Measurements from ENCODE around the gene PELI2. TPM values are rescaled to one million over a fixed set of nuclear protein-coding genes. Genes with fewer than 3 reads are reported as not detected.
A peak's percentile ranks its signal among the peaks of the same experiment; 100 is the strongest.

PELI2 gene
- total RNA-seq, 3 donors from 2014 or later (not counting 1 experiment from before 2014, with no cell fraction given): 16.4 to 25.0 (median 24.9) TPM

DNA sequence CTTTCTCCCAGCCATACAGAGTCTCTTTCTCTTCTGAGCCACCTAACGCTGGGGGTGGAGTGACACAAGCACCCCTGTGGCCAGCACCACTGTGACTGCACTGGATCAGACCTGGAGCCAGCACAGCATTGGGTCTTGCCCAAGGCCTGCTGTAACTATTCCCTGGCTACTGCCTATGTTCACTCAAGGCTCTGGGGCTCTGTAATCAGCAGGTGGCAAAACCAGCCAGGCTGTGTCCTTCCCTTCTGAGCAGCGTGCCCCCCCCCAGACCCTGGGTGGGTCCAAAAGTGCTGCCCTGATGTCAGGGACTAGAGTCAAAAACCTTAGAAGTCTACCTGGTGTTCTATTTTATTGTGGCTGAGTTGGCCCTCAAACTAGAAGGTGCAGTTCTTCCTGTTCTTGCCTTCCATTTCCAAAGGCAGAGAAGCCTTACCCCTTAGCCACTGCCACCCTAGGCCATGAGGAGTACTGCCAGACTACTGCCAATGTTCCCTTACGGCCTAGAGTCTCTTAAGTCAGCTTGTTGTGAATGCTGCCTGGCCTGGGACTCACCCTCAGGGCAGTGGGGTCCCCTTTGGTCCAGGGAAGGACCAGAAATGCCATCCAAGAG, 49.9 kb downstream of the PELI2 start:
- H3K36me3 Mint-ChIP-seq: peaks cover 25% of the 10 kb centered on the region
- H3K4me3 Mint-ChIP-seq: no peak overlapping the region
- H3K4me1 Mint-ChIP-seq: peaks cover 48 to 54% of the 10 kb centered on the region in 2 donors
- Histone ChIP-seq H3K4me3 (ENCODE audit: low read length) (no peak overlapping the region), H3K9me3 (ENCODE audit: control insufficient read depth, insufficient read depth, low read length) (peaks cover 6% of the 10 kb centered on the region), H3K27me3 (ENCODE audit: control insufficient read depth, insufficient read depth, low read length) (no peaks in the 10 kb centered on the region), H3K36me3 (ENCODE audit: control insufficient read depth, insufficient read depth, low read length) (no peaks in the 10 kb centered on the region), H3K27ac (ENCODE audit: low read length) (no peak overlapping the region), H3K4me1 (ENCODE audit: control insufficient read depth, insufficient read depth, low read length) (peaks cover 11% of the 10 kb centered on the region)
- H3K27ac Mint-ChIP-seq: no peak overlapping the region
- peaks cover 8 to 21% of the 10 kb centered on the region in 2 donors for H3K9me3 Mint-ChIP-seq
- DNase-seq (no peak), ATAC-seq (no peak)
- TF ChIP-seq, protein P1, sequence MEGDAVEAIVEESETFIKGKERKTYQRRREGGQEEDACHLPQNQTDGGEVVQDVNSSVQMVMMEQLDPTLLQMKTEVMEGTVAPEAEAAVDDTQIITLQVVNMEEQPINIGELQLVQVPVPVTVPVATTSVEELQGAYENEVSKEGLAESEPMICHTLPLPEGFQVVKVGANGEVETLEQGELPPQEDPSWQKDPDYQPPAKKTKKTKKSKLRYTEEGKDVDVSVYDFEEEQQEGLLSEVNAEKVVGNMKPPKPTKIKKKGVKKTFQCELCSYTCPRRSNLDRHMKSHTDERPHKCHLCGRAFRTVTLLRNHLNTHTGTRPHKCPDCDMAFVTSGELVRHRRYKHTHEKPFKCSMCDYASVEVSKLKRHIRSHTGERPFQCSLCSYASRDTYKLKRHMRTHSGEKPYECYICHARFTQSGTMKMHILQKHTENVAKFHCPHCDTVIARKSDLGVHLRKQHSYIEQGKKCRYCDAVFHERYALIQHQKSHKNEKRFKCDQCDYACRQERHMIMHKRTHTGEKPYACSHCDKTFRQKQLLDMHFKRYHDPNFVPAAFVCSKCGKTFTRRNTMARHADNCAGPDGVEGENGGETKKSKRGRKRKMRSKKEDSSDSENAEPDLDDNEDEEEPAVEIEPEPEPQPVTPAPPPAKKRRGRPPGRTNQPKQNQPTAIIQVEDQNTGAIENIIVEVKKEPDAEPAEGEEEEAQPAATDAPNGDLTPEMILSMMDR (IDR thresholded peaks at IDR 0.05): no peak
- intact Hi-C loops (cut with micrococcal nuclease): no loop called here
- no peaks in the 10 kb centered on the region for H3K27me3 Mint-ChIP-seq (ENCODE audit: low read depth in 2 of 2)
- WGBS (ENCODE audit: insufficient coverage): 90% methylated on average over 3 of the region's 3 CpGs

DNA sequence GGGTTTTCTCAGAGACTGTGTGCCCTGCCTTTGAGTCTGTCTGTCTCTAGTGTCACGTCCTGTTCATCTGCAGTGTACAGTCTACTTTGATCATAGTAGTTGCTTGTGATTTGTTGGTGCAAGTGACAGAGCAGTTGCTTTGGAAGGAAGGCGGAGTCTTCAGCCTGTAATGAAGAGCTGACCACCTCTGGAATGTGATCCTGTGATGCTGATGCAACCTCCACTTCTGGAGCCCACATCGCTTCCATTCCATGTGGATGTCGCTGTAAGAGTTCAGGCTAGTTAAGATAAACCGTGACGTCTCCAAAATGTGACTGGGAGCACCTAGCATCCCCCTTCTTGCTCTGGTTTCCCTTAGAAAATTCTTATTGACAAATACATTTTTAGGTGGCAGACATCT, 51.8 kb downstream of the PELI2 start:
- Mint-ChIP-seq H3K27me3 (ENCODE audit: low read depth in 2 of 2) (no peaks in the 10 kb centered on the region), H3K4me1 (peaks cover 55 to 62% of the 10 kb centered on the region in 2 donors), H3K4me3 (no peak overlapping the region), H3K36me3 (peaks cover 18% of the 10 kb centered on the region), H3K9me3 (peaks cover 9 to 14% of the 10 kb centered on the region in 2 donors), H3K27ac (no peak overlapping the region)
- no peaks in the 10 kb centered on the region for H3K36me3 ChIP-seq (ENCODE audit: control insufficient read depth, insufficient read depth, low read length)
- H3K4me3 ChIP-seq (ENCODE audit: low read length): no peak overlapping the region
- DNase-seq (no peak), ATAC-seq (no peak)
- peaks cover 6% of the 10 kb centered on the region for H3K9me3 ChIP-seq (ENCODE audit: control insufficient read depth, insufficient read depth, low read length)
- no peaks in the 10 kb centered on the region for H3K27me3 ChIP-seq (ENCODE audit: control insufficient read depth, insufficient read depth, low read length)
- intact Hi-C loops (cut with micrococcal nuclease): no loop called here
- 92% methylated on average over 6 of the region's 6 CpGs for WGBS (ENCODE audit: insufficient coverage)
- TF ChIP-seq, protein P1 (IDR thresholded peaks at IDR 0.05): no peak
- peaks cover 19% of the 10 kb centered on the region for H3K4me1 ChIP-seq (ENCODE audit: control insufficient read depth, insufficient read depth, low read length)
- no peak overlapping the region for H3K27ac ChIP-seq (ENCODE audit: low read length)

DNA sequence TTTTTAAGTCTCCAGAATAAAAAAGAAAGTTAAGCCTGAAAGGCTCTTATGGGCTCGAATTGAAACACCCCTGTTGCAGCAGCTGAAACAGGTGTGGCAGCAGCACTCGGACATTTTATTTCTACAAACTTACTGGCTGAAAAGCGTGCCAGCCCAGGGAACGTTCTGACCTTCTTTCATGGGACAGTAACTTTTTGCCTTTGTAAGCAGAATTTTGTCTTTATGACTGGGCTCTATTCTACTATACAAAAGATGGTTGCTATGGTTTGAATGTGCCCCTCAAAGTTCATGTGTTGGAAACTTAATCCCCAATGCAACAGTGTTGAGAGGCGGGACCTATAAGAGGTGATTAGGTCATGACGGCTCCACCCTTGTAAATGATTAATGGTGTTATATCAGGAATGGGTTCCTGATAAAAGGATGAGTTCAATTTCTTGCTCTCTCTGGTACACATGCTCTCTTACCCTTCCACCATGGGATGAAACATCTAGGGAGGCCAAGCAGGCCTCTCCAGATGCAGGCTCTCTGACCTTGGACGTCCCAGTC, 52.7 kb downstream of the PELI2 start:
- no peak overlapping the region for H3K27ac ChIP-seq (ENCODE audit: low read length)
- Mint-ChIP-seq H3K27ac (peak overlapping the region in 1 of 2 donors; percentile 29), H3K4me3 (no peak overlapping the region), H3K36me3 (peaks cover 15% of the 10 kb centered on the region), H3K27me3 (ENCODE audit: low read depth in 2 of 2) (no peaks in the 10 kb centered on the region), H3K4me1 (peaks cover 60 to 67% of the 10 kb centered on the region in 2 donors), H3K9me3 (peaks cover 6 to 9% of the 10 kb centered on the region in 2 donors)
- H3K27me3 ChIP-seq (ENCODE audit: control insufficient read depth, insufficient read depth, low read length): no peaks in the 10 kb centered on the region
- H3K4me3 ChIP-seq (ENCODE audit: low read length): no peak overlapping the region
- ATAC-seq (no peak), DNase-seq (no peak)
- TF ChIP-seq, protein P1 (IDR thresholded peaks at IDR 0.05): no peak
- H3K36me3 ChIP-seq (ENCODE audit: control insufficient read depth, insufficient read depth, low read length): no peaks in the 10 kb centered on the region
- peaks cover 19% of the 10 kb centered on the region for H3K4me1 ChIP-seq (ENCODE audit: control insufficient read depth, insufficient read depth, low read length)
- intact Hi-C loops (cut with micrococcal nuclease): no loop called here
- H3K9me3 ChIP-seq (ENCODE audit: control insufficient read depth, insufficient read depth, low read length): peaks cover 6% of the 10 kb centered on the region
- WGBS (ENCODE audit: insufficient coverage): 89% methylated on average over 7 of the region's 7 CpGs
